HEK293T (cell line): ENCODE results near the gene KIRREL3.

Source experiments
- CTCF ChIA-PET: fragments of 350-600 bp; formaldehyde crosslinking; extraction: SDS; loops from one replicate; lab custom pipeline; 2021; ENCODE audit warnings: antibody characterized with exemption, inconsistent platforms; lab: Yijun Ruan, JAX
- POLR2A ChIA-PET: fragments of 350-600 bp; formaldehyde crosslinking; extraction: SDS; loops from one replicate; lab custom pipeline; 2020; ENCODE audit warnings: antibody characterized with exemption, inconsistent platforms; lab: Yijun Ruan, JAX
- DNase-seq: peaks from one replicate; pipeline ENCODE4 v3.0.0; 2012; ENCODE audit warnings: mixed read lengths; ENCODE audit errors: extremely low spot score
- ARNT ChIP-seq: fragments of 450-650 bp; IDR thresholded peaks from 2 replicates; pipeline ENCODE4 v1.6.1; 2017; ENCODE audit warnings: mild to moderate bottlenecking
- BHLHE40 ChIP-seq: fragments of 450-650 bp; IDR thresholded peaks from 2 replicates; pipeline ENCODE4 v1.6.1; 2016; ENCODE audit warnings: mild to moderate bottlenecking, moderate library complexity, borderline replicate concordance
- CTBP1 ChIP-seq: fragments of 450-650 bp; IDR thresholded peaks from 2 replicates; pipeline ENCODE4 v1.6.1; 2016; ENCODE audit warnings: borderline replicate concordance
- ELF4 ChIP-seq: fragments of 450-650 bp; IDR thresholded peaks from 2 replicates; pipeline ENCODE4 v1.6.1; 2017; ENCODE audit warnings: antibody characterized with exemption
- FOXA1 ChIP-seq: fragments of 450-650 bp; IDR thresholded peaks from 2 replicates; pipeline ENCODE4 v1.6.1; 2016; ENCODE audit warnings: mild to moderate bottlenecking
- FOXK2 ChIP-seq: fragments of 450-650 bp; IDR thresholded peaks from 2 replicates; pipeline ENCODE4 v1.6.1; 2016; ENCODE audit warnings: mild to moderate bottlenecking
- FOXM1 ChIP-seq: fragments of 450-650 bp; IDR thresholded peaks from 2 replicates; pipeline ENCODE4 v1.6.1; 2017; ENCODE audit warnings: mild to moderate bottlenecking, borderline replicate concordance
- HDGF ChIP-seq: fragments of 450-650 bp; IDR thresholded peaks from 2 replicates; pipeline ENCODE4 v1.6.1; 2017; ENCODE audit warnings: antibody characterized with exemption, borderline replicate concordance
- L3MBTL2 ChIP-seq: fragments of 450-650 bp; conservative IDR thresholded peaks from 2 replicates; pipeline ENCODE4 v1.6.1; 2016; ENCODE audit warnings: mild to moderate bottlenecking
- LEF1 ChIP-seq: fragments of 450-650 bp; IDR thresholded peaks from 2 replicates; pipeline ENCODE4 v1.6.1; 2017; ENCODE audit warnings: mild to moderate bottlenecking, borderline replicate concordance
- NFRKB ChIP-seq: fragments of 450-650 bp; IDR thresholded peaks from 2 replicates; pipeline ENCODE4 v1.6.1; 2016; ENCODE audit warnings: mild to moderate bottlenecking, moderate library complexity
- SP1 ChIP-seq: fragments of 450-650 bp; IDR thresholded peaks from 2 replicates; pipeline ENCODE4 v1.6.1; 2017
- SUZ12 ChIP-seq: fragments of 450-650 bp; IDR thresholded peaks from 2 replicates; pipeline ENCODE4 v1.6.1; 2016; ENCODE audit warnings: mild to moderate bottlenecking
- TARDBP ChIP-seq: fragments of 450-650 bp; IDR thresholded peaks from 2 replicates; pipeline ENCODE4 v1.6.1; 2016
- ZNF384 ChIP-seq: fragments of 450-650 bp; IDR thresholded peaks from 2 replicates; pipeline ENCODE4 v1.6.1; 2016
- TF ChIP-seq, protein P1 (sequence below): fragments of 450-650 bp; IDR thresholded peaks from 2 replicates; pipeline ENCODE4 v1.6.1; 2016

Gene KIRREL3

DNA sequence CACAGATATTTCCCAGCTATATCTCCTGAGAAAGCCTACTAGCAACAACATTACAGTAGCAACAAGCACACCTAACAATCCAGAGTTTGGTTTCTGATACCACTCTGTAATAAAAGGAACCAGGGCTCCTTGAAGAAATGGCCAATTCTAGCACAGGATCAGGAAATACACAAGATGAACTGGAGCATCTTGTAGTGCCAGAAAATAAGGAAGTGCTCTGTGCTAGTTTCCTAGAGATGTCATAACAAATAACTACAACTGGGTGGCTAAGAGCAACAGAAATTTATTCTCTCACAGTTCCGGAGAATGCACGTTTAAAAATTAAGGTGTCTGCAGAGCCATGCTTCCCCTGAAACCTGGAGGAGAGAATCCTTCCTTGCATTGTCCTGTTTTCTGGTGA lies 217.8 kb downstream of the KIRREL3 start:
- DNase-seq = no peak
- CTCF ChIA-PET = no interaction called here
- TF ChIP-seq FOXA1 (no peak), ARNT (no peak), L3MBTL2 (no peak), TARDBP (no peak), ZNF384 (no peak), BHLHE40 (no peak), SP1 (no peak), FOXK2 (no peak), SUZ12 (no peak), LEF1 (no peak), NFRKB (no peak), FOXM1 (no peak), CTBP1 (no peak), ELF4 (no peak), HDGF (no peak)
- TF ChIP-seq, protein P1, sequence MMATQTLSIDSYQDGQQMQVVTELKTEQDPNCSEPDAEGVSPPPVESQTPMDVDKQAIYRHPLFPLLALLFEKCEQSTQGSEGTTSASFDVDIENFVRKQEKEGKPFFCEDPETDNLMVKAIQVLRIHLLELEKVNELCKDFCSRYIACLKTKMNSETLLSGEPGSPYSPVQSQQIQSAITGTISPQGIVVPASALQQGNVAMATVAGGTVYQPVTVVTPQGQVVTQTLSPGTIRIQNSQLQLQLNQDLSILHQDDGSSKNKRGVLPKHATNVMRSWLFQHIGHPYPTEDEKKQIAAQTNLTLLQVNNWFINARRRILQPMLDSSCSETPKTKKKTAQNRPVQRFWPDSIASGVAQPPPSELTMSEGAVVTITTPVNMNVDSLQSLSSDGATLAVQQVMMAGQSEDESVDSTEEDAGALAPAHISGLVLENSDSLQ = no peak
- POLR2A ChIA-PET = no interaction called here

DNA sequence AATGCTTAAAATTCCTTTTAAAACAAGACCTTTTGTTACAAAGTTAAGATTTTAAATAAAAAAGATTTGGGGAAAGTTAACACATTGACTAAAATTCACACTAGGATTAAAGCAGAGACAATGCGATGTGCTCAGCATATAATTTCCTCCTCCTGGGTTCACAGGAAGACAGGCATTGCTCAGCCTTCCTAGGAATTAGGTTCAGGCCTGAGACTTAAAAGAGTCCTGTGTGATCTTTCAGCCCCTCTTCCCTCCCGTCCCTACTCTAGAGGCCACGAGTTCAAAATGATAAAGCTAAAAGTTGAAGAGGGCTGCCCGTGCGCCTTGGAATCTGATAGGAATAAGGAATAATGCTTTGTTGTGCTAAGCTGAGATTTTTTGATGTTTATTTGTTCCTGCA lies 218.6 kb downstream of the KIRREL3 start:
- TF ChIP-seq FOXA1 (no peak), HDGF (no peak), TARDBP (no peak), NFRKB (no peak), SP1 (no peak), LEF1 (no peak), L3MBTL2 (no peak), SUZ12 (no peak), CTBP1 (no peak), ARNT (no peak), BHLHE40 (no peak), ELF4 (no peak), ZNF384 (no peak), FOXM1 (no peak), FOXK2 (no peak)
- TF ChIP-seq, protein P1 = no peak
- POLR2A ChIA-PET = no interaction called here
- DNase-seq = no peak
- CTCF ChIA-PET = no interaction called here

DNA sequence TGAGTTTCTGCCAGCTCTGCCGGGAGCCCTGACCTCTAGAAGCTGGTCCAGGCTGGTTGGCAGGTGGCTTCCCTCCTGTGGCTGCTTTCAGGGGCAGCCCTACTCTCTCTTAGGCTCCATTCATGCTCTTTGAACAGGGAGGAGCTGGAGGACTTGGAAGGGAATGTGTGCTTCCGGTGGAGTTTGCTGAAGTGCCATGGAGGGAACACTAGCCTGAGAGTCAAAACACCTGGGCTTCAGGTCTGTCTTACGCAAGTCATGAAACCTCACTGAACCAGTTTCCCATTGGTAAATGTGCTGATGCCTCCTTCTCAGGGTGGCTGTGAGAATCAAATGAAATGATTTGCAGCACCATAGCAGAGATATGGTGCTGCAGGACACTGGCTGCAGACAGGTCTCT lies 224.5 kb downstream of the KIRREL3 start:
- CTCF ChIA-PET = no interaction called here
- POLR2A ChIA-PET = no interaction called here
- no peak for TF ChIP-seq ZNF384
- no peak for TF ChIP-seq ARNT
- no peak for TF ChIP-seq TARDBP
- no peak for TF ChIP-seq NFRKB
- no peak for TF ChIP-seq L3MBTL2
- TF ChIP-seq, protein P1 = no peak
- TF ChIP-seq CTBP1 = no peak
- TF ChIP-seq HDGF = no peak
- no peak for TF ChIP-seq FOXA1
- no peak for TF ChIP-seq FOXK2
- no peak for TF ChIP-seq SUZ12
- no peak for TF ChIP-seq BHLHE40
- no peak for TF ChIP-seq LEF1
- TF ChIP-seq ELF4 = no peak
- no peak for TF ChIP-seq SP1
- TF ChIP-seq FOXM1 = no peak
- no peak for DNase-seq

DNA sequence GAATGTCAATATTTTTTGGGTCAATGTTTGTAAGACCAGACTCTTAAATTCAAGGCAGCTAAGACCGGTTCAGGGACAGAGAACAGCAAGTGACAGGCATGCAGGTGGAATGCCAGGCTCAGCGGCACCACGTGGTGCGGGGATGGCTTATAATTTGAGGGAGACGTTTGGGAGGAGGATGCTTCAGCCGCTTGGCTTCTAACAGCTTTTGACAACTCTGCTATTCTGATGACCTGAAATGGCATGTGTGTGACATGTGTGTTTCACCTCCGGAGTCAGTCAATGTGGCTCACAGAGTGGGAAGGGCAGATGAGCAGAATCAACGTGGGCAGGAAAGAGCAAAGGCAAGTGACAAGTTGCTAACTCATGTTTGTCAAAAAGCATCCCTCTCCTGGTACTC lies 228.3 kb downstream of the KIRREL3 start:
- ChIA-PET CTCF (no interaction called here), POLR2A (no interaction called here)
- DNase-seq = no peak
- TF ChIP-seq HDGF = no peak
- TF ChIP-seq LEF1 = no peak
- TF ChIP-seq BHLHE40 = no peak
- no peak for TF ChIP-seq TARDBP
- no peak for TF ChIP-seq SUZ12
- TF ChIP-seq ZNF384 = no peak
- TF ChIP-seq, protein P1 = no peak
- no peak for TF ChIP-seq ELF4

DNA sequence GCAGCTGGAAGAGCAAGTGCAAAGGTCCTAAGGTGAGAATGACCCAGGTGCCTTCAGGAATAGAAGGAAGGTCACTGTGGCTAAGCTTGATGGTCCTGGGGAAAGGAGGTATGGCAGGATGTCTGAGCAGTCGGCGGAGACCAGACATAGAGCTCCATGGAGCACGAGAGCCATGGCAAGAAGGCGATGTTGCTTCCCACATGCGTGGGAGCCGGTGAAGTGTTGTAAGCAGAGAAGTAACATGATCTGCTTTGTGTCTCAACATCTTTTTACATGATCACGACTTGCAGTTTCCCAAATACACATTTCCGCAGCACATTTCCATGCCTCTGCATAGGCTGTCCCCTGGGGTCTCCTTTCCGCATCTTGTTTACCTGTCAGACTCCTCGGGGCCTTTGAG lies 231.9 kb downstream of the KIRREL3 start:
- POLR2A ChIA-PET = no interaction called here
- no peak for DNase-seq
- no peak for TF ChIP-seq CTBP1
- TF ChIP-seq SUZ12 = no peak
- no peak for TF ChIP-seq FOXK2
- no peak for TF ChIP-seq ARNT
- TF ChIP-seq, protein P1 = no peak
- TF ChIP-seq L3MBTL2 = no peak
- CTCF ChIA-PET = interaction anchor here (0.7 kb wide), 1 partner anchor 742 kb away, joined by 3 read pairs; no protein-coding TSS in a partner anchor
